Thymus (tissue), 11 donors: ENCODE results near the gene LARGE1. TPM values are rescaled to one million over a fixed set of nuclear protein-coding genes. Genes with fewer than 3 reads are reported as not detected.
A peak's percentile ranks its signal among the peaks of the same experiment; 100 is the strongest.

Experiments used
- DNase-seq, 9 donors: peaks; one replicate each; pipeline ENCODE4 v3.0.0-alpha.2; 2013; ENCODE audit warnings: low spot score in 9 of 9, low read depth in 6 of 9, missing footprints in 1 of 9
- H3K27ac ChIP-seq, 2 donors: one replicate each; pipeline ENCODE4 v1.5.1; 2013; ENCODE audit warnings: control low read depth in 1 of 2, low read depth in 1 of 2, low read length in 1 of 2, mild to moderate bottlenecking in 1 of 2, moderate library complexity in 1 of 2
- H3K27me3 ChIP-seq, 2 donors: one replicate each; pipeline ENCODE4 v1.5.1; 2013; ENCODE audit warnings: low read length in 1 of 2; ENCODE audit not compliant: control insufficient read depth in 2 of 2, insufficient read depth in 1 of 2
- H3K36me3 ChIP-seq, 2 donors: one replicate each; pipeline ENCODE4 v1.5.1; 2013; ENCODE audit warnings: low read length in 1 of 2, mild to moderate bottlenecking in 1 of 2, moderate library complexity in 1 of 2; ENCODE audit not compliant: control insufficient read depth in 2 of 2, insufficient read depth in 2 of 2
- H3K4me1 ChIP-seq, 2 donors: one replicate each; pipeline ENCODE4 v1.5.1; 2013; ENCODE audit warnings: low read length in 2 of 2; ENCODE audit not compliant: control insufficient read depth in 2 of 2, insufficient read depth in 2 of 2
- H3K4me3 ChIP-seq, 2 donors: one replicate each; pipeline ENCODE4 v1.5.1; 2013; ENCODE audit warnings: low read length in 2 of 2, control low read depth in 1 of 2, mild to moderate bottlenecking in 1 of 2
- H3K9me3 ChIP-seq, 2 donors: one replicate each; pipeline ENCODE4 v1.5.1; 2013; ENCODE audit warnings: low read length in 1 of 2, mild to moderate bottlenecking in 1 of 2; ENCODE audit not compliant: control insufficient read depth in 2 of 2, insufficient read depth in 1 of 2
- WGBS: extraction: QIAGEN DNeasy Blood & Tissue Kit; methylation state at CpG from one replicate; pipeline ENCODE4 v1.1.7; 2013; 5-methylcytosine and 5-hydroxymethylcytosine counted together
- polyA plus RNA-seq: library from polyadenylated mRNA; stranded (reverse); fragments of 200-250 nt; gene quantifications from one replicate; pipeline ENCODE4 v1.2.3, GENCODE V29; 2013
- total RNA-seq: library from RNA; stranded (reverse); fragments of 120-200 nt; gene quantifications from one replicate; pipeline ENCODE4 v1.2.4, GENCODE V29; 2013
- donor health status: healthy.

LARGE1 gene
- total and polyA plus RNA-seq, 2 donors: 1.8 to 3.1 TPM

DNA sequence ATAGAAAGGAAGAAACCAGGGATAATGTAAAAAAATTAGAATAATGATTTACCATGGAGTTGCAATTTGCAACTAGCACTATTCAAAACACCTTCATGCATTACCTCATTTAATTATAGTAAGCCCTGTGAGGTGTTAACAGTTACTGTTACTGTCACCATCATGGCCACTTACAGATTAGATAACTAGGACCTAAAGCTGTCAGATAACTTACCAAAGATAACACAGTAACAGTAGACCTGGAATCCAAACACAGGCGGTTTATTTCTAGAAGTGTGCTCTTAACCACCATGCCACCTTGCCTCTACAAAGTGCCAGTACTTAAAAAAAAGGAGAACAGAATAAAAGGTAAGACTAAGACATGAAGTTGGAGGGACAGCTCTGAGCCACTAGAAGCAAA is 11.1 kb upstream of the LARGE1 start:
- no peaks in the 10 kb centered on the region for H3K4me1 ChIP-seq
- no peak for DNase-seq
- no peaks in the 10 kb centered on the region for H3K9me3 ChIP-seq
- H3K36me3 ChIP-seq: no peaks in the 10 kb centered on the region
- no peak overlapping the region for H3K27ac ChIP-seq
- H3K27me3 ChIP-seq: no peaks in the 10 kb centered on the region
- H3K4me3 ChIP-seq: no peak overlapping the region
- 92% methylated on average over 1 of the region's 1 CpG for WGBS

GRCh38 chr22:33927752-33928151 is 7.5 kb upstream of the LARGE1 start:
- Histone ChIP-seq H3K36me3 (no peaks in the 10 kb centered on the region), H3K27ac (no peak overlapping the region), H3K9me3 (no peaks in the 10 kb centered on the region), H3K4me1 (no peaks in the 10 kb centered on the region), H3K27me3 (peaks cover 5 to 11% of the 10 kb centered on the region in 2 donors), H3K4me3 (no peak overlapping the region)
- WGBS: 93% methylated on average over 5 of the region's 5 CpGs
- no peak for DNase-seq

DNA sequence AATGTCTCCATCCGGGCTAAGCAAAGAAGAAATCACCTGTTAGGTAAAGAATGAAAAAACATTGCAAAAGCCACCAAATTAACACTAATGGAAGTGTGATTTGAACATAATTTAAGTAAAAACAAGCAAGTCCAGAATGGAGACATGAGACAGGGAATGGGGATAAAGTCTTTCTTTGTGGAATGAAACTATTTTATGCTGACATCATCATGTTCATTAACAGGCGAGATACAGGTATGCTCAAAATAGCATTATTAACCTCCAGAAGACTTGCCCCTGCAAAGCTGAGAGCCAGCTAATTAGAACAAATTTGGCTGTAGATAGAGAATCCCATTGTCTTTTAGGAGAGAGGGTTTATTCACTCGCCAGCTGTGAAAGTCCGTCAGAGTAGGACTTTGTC is 4.9 kb upstream of the LARGE1 start:
- no peak for DNase-seq
- peaks cover 0 to 1% of the 10 kb centered on the region in 2 donors for H3K9me3 ChIP-seq
- no peak overlapping the region for H3K4me3 ChIP-seq
- WGBS: 93% methylated on average over 4 of the region's 4 CpGs
- peaks cover 0 to 3% of the 10 kb centered on the region in 2 donors for H3K4me1 ChIP-seq
- H3K36me3 ChIP-seq: no peaks in the 10 kb centered on the region
- H3K27me3 ChIP-seq: peaks cover 29% of the 10 kb centered on the region in 2 donors
- H3K27ac ChIP-seq: no peak overlapping the region

DNA sequence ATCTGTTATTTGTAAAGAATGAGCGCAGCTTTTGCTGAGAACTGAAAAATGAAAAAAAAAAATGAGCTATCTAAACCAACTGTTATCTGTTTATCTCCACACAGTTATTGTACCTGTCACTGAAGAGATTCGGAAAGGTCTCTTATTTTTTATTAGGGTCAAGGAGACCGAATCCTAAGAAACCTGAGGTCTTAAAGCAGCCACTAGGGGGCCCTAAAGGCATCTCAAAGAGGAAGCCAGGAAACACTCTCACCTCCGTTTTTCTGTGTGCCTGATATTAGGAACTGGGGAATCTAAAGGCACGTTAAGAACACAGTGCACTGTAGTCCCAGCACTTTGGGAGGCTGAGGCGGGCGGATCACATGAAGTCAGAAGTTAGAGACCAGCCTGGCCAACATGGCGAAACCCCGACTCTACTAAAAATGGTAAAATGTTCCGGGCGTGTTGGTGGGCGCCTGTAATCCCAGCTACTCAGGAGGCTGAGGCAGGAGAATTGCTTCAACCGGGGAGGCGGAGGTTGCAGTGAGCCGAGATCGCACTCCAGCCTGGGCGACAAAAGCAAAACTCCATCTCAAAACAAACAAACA is 3.5 kb upstream of the LARGE1 start:
- Histone ChIP-seq H3K27me3 (peaks cover 39 to 42% of the 10 kb centered on the region in 2 donors), H3K9me3 (peaks cover 0 to 1% of the 10 kb centered on the region in 2 donors), H3K4me1 (peaks cover 0 to 3% of the 10 kb centered on the region in 2 donors), H3K4me3 (no peak overlapping the region), H3K27ac (no peak overlapping the region), H3K36me3 (no peaks in the 10 kb centered on the region)
- DNase-seq: peak in 4 of 9 donors; percentile 5 to 41 (median 12)
- WGBS: 55% methylated on average over 17 of the region's 17 CpGs

DNA sequence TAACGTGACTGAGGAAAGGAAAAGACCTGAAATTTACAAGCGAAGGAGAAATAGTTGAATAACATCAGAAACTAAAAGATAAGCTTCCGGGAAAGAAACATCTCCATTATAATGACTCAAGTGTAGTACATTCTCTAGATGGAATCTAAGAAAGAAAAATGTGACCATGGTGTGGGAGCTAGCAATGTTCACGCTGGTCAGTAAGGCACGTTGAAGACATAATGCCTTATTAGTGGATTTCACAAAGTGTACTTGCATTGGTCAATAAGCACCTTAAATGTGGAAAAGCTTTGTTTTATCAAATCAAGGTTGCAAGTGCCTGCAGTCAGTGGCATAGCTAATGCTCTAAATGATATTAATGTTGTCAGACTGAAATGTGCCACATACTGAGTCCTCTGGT is 2.8 kb upstream of the LARGE1 start:
- 5% methylated on average over 5 of the region's 5 CpGs for WGBS
- Histone ChIP-seq H3K4me1 (peaks cover 0 to 3% of the 10 kb centered on the region in 2 donors), H3K4me3 (no peak overlapping the region), H3K27me3 (peaks cover 43 to 47% of the 10 kb centered on the region in 2 donors), H3K27ac (no peak overlapping the region), H3K9me3 (peaks cover 0 to 1% of the 10 kb centered on the region in 2 donors), H3K36me3 (no peaks in the 10 kb centered on the region)
- DNase-seq: no peak

GRCh38 chr22:33922349-33922681 is 2.0 kb upstream of the LARGE1 start:
- no peak for DNase-seq
- Histone ChIP-seq H3K9me3 (peaks cover 0 to 1% of the 10 kb centered on the region in 2 donors), H3K36me3 (no peaks in the 10 kb centered on the region), H3K4me1 (peaks cover 0 to 3% of the 10 kb centered on the region in 2 donors), H3K27me3 (peaks cover 46 to 51% of the 10 kb centered on the region in 2 donors), H3K4me3 (peak overlapping the region; percentile 10 to 18), H3K27ac (no peak overlapping the region)
- 2% methylated on average over 23 of the region's 23 CpGs for WGBS

GRCh38 chr22:33921525-33922348 is 1.5 kb upstream of the LARGE1 start:
- Histone ChIP-seq H3K36me3 (no peaks in the 10 kb centered on the region), H3K4me1 (peaks cover 0 to 3% of the 10 kb centered on the region in 2 donors), H3K27me3 (peaks cover 46 to 51% of the 10 kb centered on the region in 2 donors), H3K27ac (no peak overlapping the region), H3K4me3 (peak overlapping the region; percentile 29 to 49), H3K9me3 (peaks cover 0 to 1% of the 10 kb centered on the region in 2 donors)
- no peak for DNase-seq
- 3% methylated on average over 52 of the region's 52 CpGs for WGBS

- H3K4me1 ChIP-seq: peaks cover 0 to 3% of the 10 kb centered on the region in 2 donors
- DNase-seq: peak; percentile 30 to 80 (median 57)
- WGBS: under 1% methylated on average over 69 of the region's 69 CpGs
- peaks cover 0 to 1% of the 10 kb centered on the region in 2 donors for H3K9me3 ChIP-seq
- H3K4me3 ChIP-seq: peak overlapping the region; percentile 29 to 49
- H3K27me3 ChIP-seq: peaks cover 46 to 51% of the 10 kb centered on the region in 2 donors
- no peak overlapping the region for H3K27ac ChIP-seq
- H3K36me3 ChIP-seq: no peaks in the 10 kb centered on the region
These were observed 750 bp upstream of the LARGE1 start for GRCh38 chr22:33920927-33921524.
